GM12873 (cell line): Measurements from ENCODE around the gene HMGCLL1.

Source experiments
- TF ChIP-seq, protein P1 (sequence below): IDR thresholded peaks from 2 replicates; pipeline ENCODE4 v1.5.1; 2012; ENCODE audit warnings: low read depth, mild to moderate bottlenecking, moderate library complexity, low read length, control low read depth; ENCODE audit not compliant: insufficient read depth; ENCODE audit errors: missing control alignments

HMGCLL1 gene

DNA sequence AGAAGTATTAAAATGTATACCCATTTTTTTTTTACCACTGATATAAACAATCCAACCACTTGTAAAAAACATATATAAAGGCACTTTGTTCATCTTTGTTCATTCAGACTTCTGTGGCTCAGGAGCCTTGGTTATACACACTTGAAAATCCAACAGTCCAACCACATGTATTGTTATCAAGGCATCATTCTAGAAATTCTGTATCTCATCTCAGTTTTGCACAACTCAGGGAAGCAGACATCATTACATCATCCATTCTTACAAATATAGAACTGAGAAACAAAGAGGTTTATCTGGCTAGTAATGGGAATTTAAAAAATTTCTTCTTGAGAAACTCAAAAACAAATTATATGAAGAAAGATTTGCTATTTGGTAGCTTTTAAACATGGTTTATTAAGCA, 88.1 kb downstream of the HMGCLL1 start:
- TF ChIP-seq, protein P1, sequence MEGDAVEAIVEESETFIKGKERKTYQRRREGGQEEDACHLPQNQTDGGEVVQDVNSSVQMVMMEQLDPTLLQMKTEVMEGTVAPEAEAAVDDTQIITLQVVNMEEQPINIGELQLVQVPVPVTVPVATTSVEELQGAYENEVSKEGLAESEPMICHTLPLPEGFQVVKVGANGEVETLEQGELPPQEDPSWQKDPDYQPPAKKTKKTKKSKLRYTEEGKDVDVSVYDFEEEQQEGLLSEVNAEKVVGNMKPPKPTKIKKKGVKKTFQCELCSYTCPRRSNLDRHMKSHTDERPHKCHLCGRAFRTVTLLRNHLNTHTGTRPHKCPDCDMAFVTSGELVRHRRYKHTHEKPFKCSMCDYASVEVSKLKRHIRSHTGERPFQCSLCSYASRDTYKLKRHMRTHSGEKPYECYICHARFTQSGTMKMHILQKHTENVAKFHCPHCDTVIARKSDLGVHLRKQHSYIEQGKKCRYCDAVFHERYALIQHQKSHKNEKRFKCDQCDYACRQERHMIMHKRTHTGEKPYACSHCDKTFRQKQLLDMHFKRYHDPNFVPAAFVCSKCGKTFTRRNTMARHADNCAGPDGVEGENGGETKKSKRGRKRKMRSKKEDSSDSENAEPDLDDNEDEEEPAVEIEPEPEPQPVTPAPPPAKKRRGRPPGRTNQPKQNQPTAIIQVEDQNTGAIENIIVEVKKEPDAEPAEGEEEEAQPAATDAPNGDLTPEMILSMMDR, result no peak

DNA sequence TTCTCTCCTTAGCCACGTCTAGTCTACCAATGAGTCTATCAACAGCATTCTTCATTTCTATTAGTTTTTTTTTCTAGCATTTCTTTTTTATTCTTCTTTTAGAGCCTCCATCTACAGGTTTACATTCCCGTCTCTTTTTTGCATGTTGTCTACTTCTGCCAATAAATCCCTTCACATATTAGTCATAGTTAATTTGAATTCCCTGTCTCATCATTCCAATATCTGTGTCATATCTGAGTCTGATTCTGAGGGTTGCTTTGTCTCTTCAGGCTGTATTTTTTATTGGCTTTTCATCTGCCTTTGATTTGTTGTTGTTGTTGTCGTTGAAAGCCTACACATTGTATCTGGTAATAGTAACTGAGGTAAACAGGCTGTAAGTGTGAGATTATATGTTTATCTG, 104.6 kb downstream of the HMGCLL1 start:
- TF ChIP-seq, protein P1, result no peak

DNA sequence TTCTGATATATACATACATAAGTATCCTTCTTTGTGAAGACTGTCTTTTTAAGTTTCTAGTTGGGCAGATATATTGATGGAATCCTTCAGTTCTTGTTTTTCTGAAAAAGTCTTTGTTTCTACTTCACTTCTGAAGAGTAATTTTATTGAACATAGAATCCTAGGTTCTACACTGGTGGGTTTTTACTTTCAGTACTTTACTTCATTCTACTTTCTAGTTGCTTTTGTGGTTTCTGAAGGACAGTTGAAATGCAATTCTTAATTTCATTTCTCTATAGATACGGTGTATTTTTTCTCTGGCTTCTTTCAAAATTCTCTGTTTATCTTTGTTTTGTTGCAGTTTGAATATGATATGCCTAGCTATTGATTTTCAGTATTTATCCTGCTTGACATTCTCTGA, 105.3 kb downstream of the HMGCLL1 start:
- TF ChIP-seq, protein P1, result no peak

DNA sequence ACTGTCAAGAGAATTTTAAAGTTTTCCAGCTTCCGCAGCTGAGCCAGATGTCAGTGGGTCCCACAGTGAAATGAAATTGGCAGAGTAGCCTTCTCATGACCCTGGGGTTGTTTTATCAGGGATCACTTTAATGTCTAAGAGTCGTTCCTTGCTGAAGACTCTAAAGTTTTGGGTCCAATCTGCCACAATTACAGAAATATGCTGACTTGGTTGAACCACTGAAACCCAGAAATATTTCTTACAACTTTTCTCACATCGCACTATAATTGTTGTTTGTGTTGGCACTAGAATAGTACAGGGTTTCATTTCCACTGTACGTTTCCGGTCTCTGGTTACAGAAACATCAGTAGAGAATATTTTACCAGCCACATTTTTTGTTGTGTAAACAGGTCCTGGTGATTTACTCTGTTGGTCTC, 109.0 kb downstream of the HMGCLL1 start:
- TF ChIP-seq, protein P1, result no peak

DNA sequence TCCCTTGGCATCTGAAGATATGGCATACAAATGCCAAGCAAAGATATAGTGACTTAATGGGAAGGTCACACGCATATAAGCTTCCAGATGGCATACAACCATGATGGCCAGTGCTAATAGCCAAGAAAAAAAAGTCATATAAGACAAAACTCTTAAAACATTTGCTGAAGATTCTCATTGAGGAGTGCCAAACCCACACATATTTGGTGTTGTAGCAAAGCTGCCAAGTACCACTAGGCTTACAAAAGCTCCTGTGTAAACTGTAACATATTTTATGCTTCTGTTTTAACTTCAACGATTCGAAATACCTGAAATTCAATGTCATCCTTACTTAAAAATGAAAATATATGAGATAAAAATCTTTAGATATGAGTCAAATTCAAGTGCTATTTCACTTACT, 123.0 kb downstream of the HMGCLL1 start:
- TF ChIP-seq, protein P1, result no peak

DNA sequence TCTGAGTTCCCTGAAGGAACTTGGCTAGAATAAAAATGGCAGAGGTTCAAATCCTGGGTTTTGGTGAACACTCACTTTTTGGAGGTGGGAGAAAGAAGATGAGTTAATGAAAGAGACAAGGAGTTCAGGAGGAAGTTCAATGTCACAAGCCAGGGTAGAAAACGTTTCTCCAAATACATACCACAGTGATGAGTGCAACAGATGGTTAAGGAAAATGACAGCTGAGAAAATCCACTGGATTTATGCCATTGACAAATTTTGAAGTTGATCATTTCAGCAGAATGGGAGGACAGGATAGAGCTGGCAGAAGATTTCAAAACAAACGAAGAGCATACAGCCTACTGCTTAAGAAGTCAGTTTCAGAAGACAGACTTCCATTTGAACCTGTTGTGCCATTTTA, 129.0 kb downstream of the HMGCLL1 start:
- TF ChIP-seq, protein P1, result no peak

DNA sequence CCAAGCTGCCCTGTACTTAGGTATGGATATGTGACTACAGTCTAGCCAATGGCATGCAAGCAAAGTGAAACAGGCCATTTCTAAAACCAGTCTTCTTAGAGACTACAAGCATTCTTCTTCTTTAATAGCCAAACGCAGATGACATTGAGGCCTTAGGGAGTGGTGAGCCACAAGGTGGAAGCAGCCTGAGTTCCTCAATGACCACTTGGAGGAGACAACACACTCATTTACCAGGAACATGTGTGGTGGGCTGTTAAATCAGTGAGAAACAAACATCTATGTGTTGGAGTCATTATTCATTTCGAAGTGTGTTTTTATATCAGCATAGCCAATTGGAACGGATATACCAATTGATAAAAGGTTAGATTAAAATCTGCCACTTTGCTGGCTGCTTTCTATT, 129.8 kb downstream of the HMGCLL1 start:
- TF ChIP-seq, protein P1, result no peak
